HEK293T (cell line): ENCODE measurements around the gene ASB3.

Experiments used
- BHLHE40 ChIP-seq: fragments of 450-650 bp; IDR thresholded peaks from 2 replicates; pipeline ENCODE4 v1.6.1; 2016; ENCODE audit warnings: mild to moderate bottlenecking, moderate library complexity, borderline replicate concordance
- CTBP1 ChIP-seq: fragments of 450-650 bp; IDR thresholded peaks from 2 replicates; pipeline ENCODE4 v1.6.1; 2016; ENCODE audit warnings: borderline replicate concordance
- ELF4 ChIP-seq: fragments of 450-650 bp; IDR thresholded peaks from 2 replicates; pipeline ENCODE4 v1.6.1; 2017; ENCODE audit warnings: antibody characterized with exemption
- FOXA1 ChIP-seq: fragments of 450-650 bp; IDR thresholded peaks from 2 replicates; pipeline ENCODE4 v1.6.1; 2016; ENCODE audit warnings: mild to moderate bottlenecking
- FOXK2 ChIP-seq: fragments of 450-650 bp; IDR thresholded peaks from 2 replicates; pipeline ENCODE4 v1.6.1; 2016; ENCODE audit warnings: mild to moderate bottlenecking
- FOXM1 ChIP-seq: fragments of 450-650 bp; IDR thresholded peaks from 2 replicates; pipeline ENCODE4 v1.6.1; 2017; ENCODE audit warnings: mild to moderate bottlenecking, borderline replicate concordance
- HDGF ChIP-seq: fragments of 450-650 bp; IDR thresholded peaks from 2 replicates; pipeline ENCODE4 v1.6.1; 2017; ENCODE audit warnings: antibody characterized with exemption, borderline replicate concordance
- LEF1 ChIP-seq: fragments of 450-650 bp; IDR thresholded peaks from 2 replicates; pipeline ENCODE4 v1.6.1; 2017; ENCODE audit warnings: mild to moderate bottlenecking, borderline replicate concordance
- NFRKB ChIP-seq: fragments of 450-650 bp; IDR thresholded peaks from 2 replicates; pipeline ENCODE4 v1.6.1; 2016; ENCODE audit warnings: mild to moderate bottlenecking, moderate library complexity
- PKNOX1 ChIP-seq: fragments of 450-650 bp; IDR thresholded peaks from 2 replicates; pipeline ENCODE4 v1.6.1; 2016
- SP1 ChIP-seq: fragments of 450-650 bp; IDR thresholded peaks from 2 replicates; pipeline ENCODE4 v1.6.1; 2017
- SUZ12 ChIP-seq: fragments of 450-650 bp; IDR thresholded peaks from 2 replicates; pipeline ENCODE4 v1.6.1; 2016; ENCODE audit warnings: mild to moderate bottlenecking
- TARDBP ChIP-seq: fragments of 450-650 bp; IDR thresholded peaks from 2 replicates; pipeline ENCODE4 v1.6.1; 2016
- ZNF384 ChIP-seq: fragments of 450-650 bp; IDR thresholded peaks from 2 replicates; pipeline ENCODE4 v1.6.1; 2016

GRCh38 chr2:53780056-53780455 lies 6.7 kb downstream of the ASB3 start:
- TF ChIP-seq TARDBP, result no peak
- TF ChIP-seq ZNF384, result no peak
- TF ChIP-seq SP1, result no peak
- TF ChIP-seq FOXA1, result no peak
- TF ChIP-seq FOXM1, result no peak
- no peak for TF ChIP-seq BHLHE40
- TF ChIP-seq ELF4, result no peak
- TF ChIP-seq SUZ12, result no peak
- TF ChIP-seq CTBP1, result no peak
- no peak for TF ChIP-seq PKNOX1
- TF ChIP-seq NFRKB, result no peak
- no peak for TF ChIP-seq FOXK2
- TF ChIP-seq HDGF, result no peak
- no peak for TF ChIP-seq LEF1
